GM10847 (cell line): ENCODE measurements around the gene CLEC10A.

ENCODE experiments used
- POLR2A ChIP-seq: IDR thresholded peaks from 2 replicates; pipeline ENCODE4 v1.6.1; 2011; ENCODE audit not compliant: insufficient read length; ENCODE audit errors: extremely low read depth

Gene CLEC10A

GRCh38 chr17:7047566-7047965, 32.5 kb downstream of the CLEC10A start:
- no peak for TF ChIP-seq POLR2A

GRCh38 chr17:7046127-7046724, 33.8 kb downstream of the CLEC10A start:
- TF ChIP-seq POLR2A = no peak

GRCh38 chr17:7045492-7046126, 34.4 kb downstream of the CLEC10A start:
- TF ChIP-seq POLR2A = no peak

- TF ChIP-seq POLR2A = no peak
Measured at GRCh38 chr17:7043497-7044198, 36.4 kb downstream of the CLEC10A start, which contains the start of gene SLC16A11. Gene SLC16A11, minus strand, starts transcription at chr17:7044092. Its CDS starts 579 bp downstream, at chr17:7043513.

GRCh38 chr17:7043182-7043496, 36.9 kb downstream of the CLEC10A start:
- TF ChIP-seq POLR2A = no peak

- no peak for TF ChIP-seq POLR2A
Measured at GRCh38 chr17:7042501-7043181, 37.4 kb downstream of the CLEC10A start.

- no peak for TF ChIP-seq POLR2A
Measured at GRCh38 chr17:7041607-7042500, 38.2 kb downstream of the CLEC10A start.

GRCh38 chr17:7039832-7040231, 40.2 kb downstream of the CLEC10A start:
- TF ChIP-seq POLR2A = no peak

GRCh38 chr17:7038025-7038862, 41.8 kb downstream of the CLEC10A start:
- TF ChIP-seq POLR2A = no peak

GRCh38 chr17:7035591-7036368, 44.3 kb downstream of the CLEC10A start, which contains the start of gene SLC16A13:
Gene SLC16A13, plus strand, starts transcription at chr17:7036015. Its CDS starts 368 bp downstream, at chr17:7036383.
- TF ChIP-seq POLR2A = peak; percentile 79

GRCh38 chr17:7034955-7035590, 45.0 kb downstream of the CLEC10A start:
- TF ChIP-seq POLR2A = no peak

GRCh38 chr17:7029659-7030058, 50.4 kb downstream of the CLEC10A start:
- no peak for TF ChIP-seq POLR2A

GRCh38 chr17:7029096-7029495, 51.0 kb downstream of the CLEC10A start:
- no peak for TF ChIP-seq POLR2A

- no peak for TF ChIP-seq POLR2A
Measured at GRCh38 chr17:7027335-7027734, 52.7 kb downstream of the CLEC10A start.
